Brain microvascular endothelial cell (primary cell): ENCODE measurements around the gene DDX39B.
"Not testable (repeated sequence)": the region's sequence is repeated elsewhere in the genome, so short reads cannot be mapped to it uniquely, and the experiment has no call there.

Experiments
- DNase-seq: peaks from one replicate; pipeline ENCODE4 v3.0.0-alpha.2; 2020
- H3K27ac ChIP-seq: fragments of 250-450 bp; sonication (Bioruptor Pico); 2 replicates; pipeline ENCODE4 v1.5.1; 2020; ENCODE audit warnings: mild to moderate bottlenecking, moderate library complexity
- H3K27me3 ChIP-seq: fragments of 250-450 bp; sonication (Bioruptor Pico); replicated peaks from 2 replicates; pipeline ENCODE4 v1.5.1; 2020; ENCODE audit warnings: mild to moderate bottlenecking
- H3K36me3 ChIP-seq: fragments of 250-450 bp; sonication (Bioruptor Pico); replicated peaks from 2 replicates; pipeline ENCODE4 v1.5.1; 2020; ENCODE audit warnings: mild to moderate bottlenecking
- H3K4me3 ChIP-seq: 2 replicates; pipeline ENCODE4 v1.5.1; 2011; ENCODE audit warnings: low read depth, mild to moderate bottlenecking, control low read depth, low read length, moderate library complexity
- CTCF ChIP-seq: IDR thresholded peaks from 2 replicates; pipeline ENCODE4 v1.5.1; 2011; ENCODE audit warnings: low read depth, mild to moderate bottlenecking, moderate library complexity, low read length, control low read depth, inconsistent platforms; ENCODE audit errors: missing control alignments
- in situ Hi-C: cut with HindIII; loops from 2 replicates; pipeline ENCODE4 v1.10.0; 2017; ENCODE audit warnings: low sequenced_read_pairs, low pct_ligation_motif_present

DDX39B gene

GRCh38 chr6:31489086-31489485, 52.7 kb downstream of the DDX39B start:
- Histone ChIP-seq H3K27me3 (no peaks in the 10 kb centered on the region), H3K27ac (no peak overlapping the region), H3K36me3 (no peaks in the 10 kb centered on the region), H3K4me3 (no peak overlapping the region)
- in situ Hi-C loops: no loop called here
- no peak for TF ChIP-seq CTCF
- DNase-seq: no peak

GRCh38 chr6:31487674-31488073, 54.1 kb downstream of the DDX39B start:
- H3K4me3 ChIP-seq, H3K27ac ChIP-seq, in situ Hi-C loops, H3K27me3 ChIP-seq, H3K36me3 ChIP-seq, DNase-seq: not testable (repeated sequence)

GRCh38 chr6:31486065-31486837, 55.6 kb downstream of the DDX39B start:
- H3K27me3 ChIP-seq, H3K4me3 ChIP-seq, in situ Hi-C loops, DNase-seq, H3K36me3 ChIP-seq, H3K27ac ChIP-seq: not testable (repeated sequence)

GRCh38 chr6:31485055-31485454, 56.7 kb downstream of the DDX39B start:
- H3K4me3 ChIP-seq: no peak overlapping the region
- TF ChIP-seq CTCF: no peak
- no peaks in the 10 kb centered on the region for H3K36me3 ChIP-seq
- no peak overlapping the region for H3K27ac ChIP-seq
- in situ Hi-C loops: no loop called here
- DNase-seq: no peak
- no peaks in the 10 kb centered on the region for H3K27me3 ChIP-seq

GRCh38 chr6:31483392-31483791, 58.4 kb downstream of the DDX39B start:
- H3K36me3 ChIP-seq: no peaks in the 10 kb centered on the region
- H3K27ac ChIP-seq: no peak overlapping the region
- no peak for DNase-seq
- H3K4me3 ChIP-seq: no peak overlapping the region
- TF ChIP-seq CTCF: no peak
- in situ Hi-C loops: no loop called here
- no peaks in the 10 kb centered on the region for H3K27me3 ChIP-seq

GRCh38 chr6:31480574-31480973, 61.2 kb downstream of the DDX39B start:
- TF ChIP-seq CTCF: no peak
- Histone ChIP-seq H3K27me3 (no peaks in the 10 kb centered on the region), H3K27ac (no peak overlapping the region), H3K36me3 (no peaks in the 10 kb centered on the region), H3K4me3 (no peak overlapping the region)
- in situ Hi-C loops: no loop called here
- no peak for DNase-seq
